RWPE1 (cell line): ENCODE data around the gene RAE1.

Source experiments
- CTCF ChIA-PET: fragments of 350-600 bp; sonication (Branson Sonifier 250); formaldehyde crosslinking; extraction: SDS; loops from one replicate; lab custom pipeline; 2021; lab: Yijun Ruan, JAX
- POLR2A ChIA-PET: fragments of 400-600 bp; formaldehyde crosslinking; extraction: SDS; loops from one replicate; lab custom pipeline; 2020; ENCODE audit warnings: antibody characterized with exemption; ENCODE audit not compliant: low non-redundant PET; lab: Yijun Ruan, JAX
- DNase-seq: peaks from one replicate; pipeline ENCODE4 v3.0.0; 2012; ENCODE audit warnings: low spot score
- H3K27ac ChIP-seq: fragments of 450-650 bp; 2 replicates; pipeline ENCODE4 v1.5.1; 2017
- CTCF ChIP-seq: fragments of 450-650 bp; conservative IDR thresholded peaks from 2 replicates; pipeline ENCODE4 v1.5.1; 2017; ENCODE audit warnings: low read depth, mild to moderate bottlenecking

The RAE1 gene

GRCh38 chr20:57383447-57384347 lies 32.6 kb downstream of the RAE1 start:
- ChIA-PET POLR2A (interaction anchor here (0.6 kb wide), 1 partner anchor 45 kb away, joined by 6 read pairs; no protein-coding TSS in a partner anchor), CTCF (interaction anchor here (0.6 to 1.6 kb wide), 6 partner anchors 11 to 126 kb away, joined by 3 to 5 read pairs (median 4); no protein-coding TSS in a partner anchor)
- TF ChIP-seq CTCF: no peak
- DNase-seq: no peak
- no peak overlapping the region for H3K27ac ChIP-seq

- CTCF ChIA-PET: interaction anchor here (1.2 to 1.6 kb wide), 3 partner anchors 10 to 115 kb away, joined by 3 to 5 read pairs (median 4); no protein-coding TSS in a partner anchor
- no peak for DNase-seq
- H3K27ac ChIP-seq: no peak overlapping the region
- POLR2A ChIA-PET: interaction anchor here (0.5 to 0.7 kb wide), 2 partner anchors 114 to 289 kb away, joined by 3 read pairs; no protein-coding TSS in a partner anchor
- TF ChIP-seq CTCF: no peak
These were observed 33.4 kb downstream of the RAE1 start for GRCh38 chr20:57384486-57384885.

GRCh38 chr20:57384953-57385761 lies 34.1 kb downstream of the RAE1 start:
- no peak for DNase-seq
- ChIA-PET POLR2A (interaction anchor here (0.5 to 0.7 kb wide), 2 partner anchors 114 to 290 kb away, joined by 3 read pairs; no protein-coding TSS in a partner anchor), CTCF (interaction anchor here (1.6 kb wide), 1 partner anchor 114 kb away, joined by 3 read pairs; no protein-coding TSS in a partner anchor)
- TF ChIP-seq CTCF: no peak
- H3K27ac ChIP-seq: no peak overlapping the region

DNA sequence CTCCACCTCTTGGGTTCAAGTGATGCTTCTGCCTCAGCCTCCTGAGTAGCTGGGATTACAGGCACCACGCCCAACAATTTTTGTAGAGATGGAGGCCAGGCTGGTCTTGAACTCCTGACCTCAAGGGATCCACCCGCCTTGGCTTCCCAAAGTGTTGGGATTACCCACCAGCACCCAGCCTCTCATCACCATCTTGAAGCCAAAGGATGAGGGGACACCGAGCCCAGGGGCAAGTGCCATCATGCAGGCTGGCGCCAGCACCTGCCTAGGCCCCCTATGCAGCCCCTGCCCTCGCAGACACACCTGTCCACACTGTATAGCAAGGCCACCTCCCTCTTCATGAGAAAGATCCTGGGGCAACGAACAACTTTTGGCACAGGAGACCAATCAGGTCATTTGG lies 34.9 kb downstream of the RAE1 start:
- no peak for DNase-seq
- TF ChIP-seq CTCF: no peak
- no peak overlapping the region for H3K27ac ChIP-seq
- POLR2A ChIA-PET: no interaction called here
- CTCF ChIA-PET: interaction anchor here (0.5 kb wide), 1 partner anchor 78 kb away, joined by 3 read pairs; no protein-coding TSS in a partner anchor

DNA sequence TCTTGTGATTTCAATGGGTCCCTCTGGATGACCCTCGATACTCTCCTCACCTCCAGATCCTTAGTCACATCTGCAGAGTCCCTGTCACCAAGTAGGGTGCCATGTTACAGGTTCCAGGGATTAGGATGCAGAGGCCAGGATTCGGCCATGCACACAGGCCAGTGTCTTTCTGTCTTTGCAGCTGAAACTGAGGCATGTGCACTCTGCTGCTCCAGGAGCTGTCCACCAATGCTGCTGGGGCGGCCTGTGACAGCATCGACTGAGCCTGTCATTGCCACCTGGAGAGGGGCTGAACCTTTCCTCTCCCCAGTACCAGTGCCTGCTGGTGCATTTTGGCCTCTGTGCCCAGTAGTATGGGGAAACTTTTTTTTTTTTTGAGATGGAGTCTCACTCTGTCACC lies 35.7 kb downstream of the RAE1 start:
- no peak overlapping the region for H3K27ac ChIP-seq
- TF ChIP-seq CTCF: no peak
- ChIA-PET CTCF (interaction anchor here (1.1 kb wide), 1 partner anchor 109 kb away, joined by 4 read pairs; no protein-coding TSS in a partner anchor), POLR2A (no interaction called here)
- no peak for DNase-seq

DNA sequence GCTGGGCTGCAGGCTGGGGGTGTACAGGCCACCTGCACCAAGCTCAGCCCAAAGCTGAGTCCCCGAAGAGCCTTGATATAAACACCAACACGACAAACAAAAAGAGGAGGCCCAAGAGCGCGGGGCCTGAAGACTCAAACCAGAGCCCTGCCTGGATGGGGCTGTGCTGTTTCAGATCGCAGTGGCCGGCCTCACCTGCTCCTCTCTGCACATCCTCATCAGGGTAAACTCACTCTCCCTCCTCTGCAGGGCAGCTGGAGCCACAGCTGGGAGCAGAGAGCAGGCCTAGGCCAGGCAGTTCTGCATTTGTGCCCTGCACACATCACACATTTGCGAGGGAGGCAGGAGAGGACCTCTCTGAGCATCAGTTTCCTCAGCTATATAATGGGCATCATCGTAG lies 36.4 kb downstream of the RAE1 start:
- no peak for DNase-seq
- no peak for TF ChIP-seq CTCF
- peak overlapping the region; percentile 20 for H3K27ac ChIP-seq
- CTCF ChIA-PET: interaction anchor here (0.6 to 1.1 kb wide), 4 partner anchors 19 to 110 kb away, joined by 3 to 4 read pairs (median 4); no protein-coding TSS in a partner anchor
- POLR2A ChIA-PET: no interaction called here
